Measurements from ENCODE around the gene DISP3.

DISP3 gene

DNA sequence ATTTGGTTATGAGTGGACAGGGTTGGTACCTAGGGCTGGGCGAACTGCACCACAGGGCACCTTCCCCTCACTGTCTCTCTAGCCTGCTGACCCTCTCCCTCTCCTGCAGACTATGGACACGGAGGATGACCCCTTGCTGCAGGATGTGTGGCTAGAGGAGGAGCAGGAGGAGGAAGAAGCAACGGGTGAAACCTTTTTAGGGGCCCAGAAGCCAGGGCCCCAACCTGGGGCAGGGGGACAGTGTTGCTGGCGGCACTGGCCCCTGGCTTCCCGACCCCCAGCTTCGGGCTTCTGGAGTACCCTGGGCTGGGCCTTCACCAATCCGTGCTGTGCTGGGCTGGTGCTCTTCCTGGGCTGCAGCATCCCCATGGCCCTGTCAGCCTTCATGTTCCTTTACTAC lies 21.9 kb downstream of the DISP3 start:
- H3K27me3 ChIP-seq (ENCODE audit: insufficient read depth, low read length), result no peaks in the 10 kb centered on the region
- no peak overlapping the region for H3K9ac ChIP-seq (ENCODE audit: low read depth, low read length)
- H3K9me3 ChIP-seq (ENCODE audit: insufficient read depth, low read depth, low read length), result peaks cover 20% of the 10 kb centered on the region
- peaks cover 34% of the 10 kb centered on the region for H3K36me3 ChIP-seq (ENCODE audit: insufficient read depth, low read length)
- H3K4me1 ChIP-seq (ENCODE audit: insufficient read depth, low read length), result peaks cover 23% of the 10 kb centered on the region
- H3K4me3 ChIP-seq (ENCODE audit: low read length), result no peak overlapping the region
- WGBS, result 93% methylated on average over 7 of the region's 7 CpGs
- no peak overlapping the region for H3K27ac ChIP-seq (ENCODE audit: low read depth, low read length)

DNA sequence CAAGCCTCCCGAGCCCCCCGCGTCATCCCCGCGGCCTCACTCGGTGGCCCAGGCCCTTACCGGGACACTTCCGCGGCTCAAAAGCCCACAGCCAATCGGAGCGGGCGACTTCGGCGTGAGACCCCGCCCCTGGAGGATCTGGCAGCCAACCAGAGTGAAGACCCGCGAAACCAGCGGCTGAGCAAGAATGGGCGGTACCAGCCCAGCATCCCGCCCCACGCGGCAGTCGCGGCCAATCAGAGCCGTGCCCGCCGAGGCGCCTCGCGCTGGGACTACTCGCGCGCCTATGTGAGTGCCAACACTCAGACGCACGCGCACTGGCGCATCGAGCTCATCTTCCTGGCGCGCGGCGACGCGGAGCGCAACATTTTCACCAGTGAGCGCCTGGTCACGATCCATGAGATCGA lies 22.5 kb downstream of the DISP3 start:
- 96% methylated on average over 48 of the region's 48 CpGs for whole genome bisulfite sequencing
- H3K27me3 ChIP-seq (ENCODE audit: insufficient read depth, low read length), result no peaks in the 10 kb centered on the region
- H3K36me3 ChIP-seq (ENCODE audit: insufficient read depth, low read length), result peaks cover 39% of the 10 kb centered on the region
- no peak overlapping the region for H3K4me3 ChIP-seq (ENCODE audit: low read length)
- no peak overlapping the region for H3K9ac ChIP-seq (ENCODE audit: low read depth, low read length)
- H3K9me3 ChIP-seq (ENCODE audit: insufficient read depth, low read depth, low read length), result peaks cover 26% of the 10 kb centered on the region
- peaks cover 23% of the 10 kb centered on the region for H3K4me1 ChIP-seq (ENCODE audit: insufficient read depth, low read length)
- no peak overlapping the region for H3K27ac ChIP-seq (ENCODE audit: low read depth, low read length)

DNA sequence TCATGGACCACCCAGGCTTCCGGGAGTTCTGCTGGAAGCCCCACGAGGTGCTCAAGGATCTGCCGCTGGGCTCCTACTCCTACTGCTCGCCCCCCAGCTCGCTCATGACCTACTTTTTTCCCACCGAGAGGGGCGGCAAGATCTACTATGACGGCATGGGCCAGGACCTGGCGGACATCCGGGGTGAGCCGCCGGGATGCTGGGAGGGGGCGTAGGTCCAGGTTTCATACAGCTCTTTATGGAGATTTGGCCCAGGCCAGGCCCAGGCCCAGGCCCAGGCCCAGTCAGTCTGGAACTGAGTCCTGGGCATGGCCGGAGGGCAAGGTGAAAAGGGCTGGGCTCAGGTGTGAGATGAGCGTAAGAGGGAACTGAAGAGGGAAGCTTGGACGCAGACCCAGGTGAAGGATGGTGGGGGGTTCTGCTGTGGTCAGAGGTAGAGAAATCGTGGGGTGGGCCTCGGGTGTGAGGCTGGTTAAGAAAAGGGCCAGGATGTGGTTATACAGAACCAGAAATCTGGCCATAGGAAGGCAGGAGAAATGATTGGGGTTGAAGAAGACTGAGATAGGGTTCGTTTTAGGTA lies 23.0 kb downstream of the DISP3 start:
- WGBS, result 94% methylated on average over 19 of the region's 19 CpGs

DNA sequence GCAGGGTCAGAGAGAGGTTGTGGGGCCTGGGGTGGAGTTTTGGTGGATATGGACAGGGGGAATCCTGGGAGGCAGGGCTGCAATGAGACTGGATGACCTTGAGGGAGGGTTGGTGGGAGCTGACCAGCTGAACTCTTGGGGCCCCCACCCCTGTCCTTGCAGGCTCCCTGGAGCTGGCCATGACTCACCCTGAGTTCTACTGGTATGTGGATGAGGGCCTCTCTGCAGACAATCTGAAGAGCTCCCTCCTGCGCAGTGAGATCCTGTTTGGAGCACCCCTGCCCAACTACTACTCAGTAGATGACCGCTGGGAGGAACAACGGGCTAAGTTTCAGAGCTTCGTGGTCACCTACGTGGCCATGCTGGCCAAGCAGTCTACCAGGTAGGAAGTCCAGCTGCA lies 23.6 kb downstream of the DISP3 start:
- H3K27ac ChIP-seq (ENCODE audit: low read depth, low read length), result no peak overlapping the region
- peaks cover 32% of the 10 kb centered on the region for H3K9me3 ChIP-seq (ENCODE audit: insufficient read depth, low read depth, low read length)
- H3K4me3 ChIP-seq (ENCODE audit: low read length), result no peak overlapping the region
- H3K4me1 ChIP-seq (ENCODE audit: insufficient read depth, low read length), result peaks cover 23% of the 10 kb centered on the region
- no peaks in the 10 kb centered on the region for H3K27me3 ChIP-seq (ENCODE audit: insufficient read depth, low read length)
- peaks cover 46% of the 10 kb centered on the region for H3K36me3 ChIP-seq (ENCODE audit: insufficient read depth, low read length)
- 94% methylated on average over 5 of the region's 5 CpGs for WGBS
- no peak overlapping the region for H3K9ac ChIP-seq (ENCODE audit: low read depth, low read length)

More for the DNA sequence above, 23.0 kb downstream of the DISP3 start:
- H3K9ac ChIP-seq (ENCODE audit: low read depth, low read length), result no peak overlapping the region
- H3K4me3 ChIP-seq (ENCODE audit: low read length), result no peak overlapping the region
- peaks cover 44% of the 10 kb centered on the region for H3K36me3 ChIP-seq (ENCODE audit: insufficient read depth, low read length)
- no peaks in the 10 kb centered on the region for H3K27me3 ChIP-seq (ENCODE audit: insufficient read depth, low read length)
- H3K27ac ChIP-seq (ENCODE audit: low read depth, low read length), result no peak overlapping the region
- H3K9me3 ChIP-seq (ENCODE audit: insufficient read depth, low read depth, low read length), result peaks cover 31% of the 10 kb centered on the region
- H3K4me1 ChIP-seq (ENCODE audit: insufficient read depth, low read length), result peaks cover 23% of the 10 kb centered on the region

DNA sequence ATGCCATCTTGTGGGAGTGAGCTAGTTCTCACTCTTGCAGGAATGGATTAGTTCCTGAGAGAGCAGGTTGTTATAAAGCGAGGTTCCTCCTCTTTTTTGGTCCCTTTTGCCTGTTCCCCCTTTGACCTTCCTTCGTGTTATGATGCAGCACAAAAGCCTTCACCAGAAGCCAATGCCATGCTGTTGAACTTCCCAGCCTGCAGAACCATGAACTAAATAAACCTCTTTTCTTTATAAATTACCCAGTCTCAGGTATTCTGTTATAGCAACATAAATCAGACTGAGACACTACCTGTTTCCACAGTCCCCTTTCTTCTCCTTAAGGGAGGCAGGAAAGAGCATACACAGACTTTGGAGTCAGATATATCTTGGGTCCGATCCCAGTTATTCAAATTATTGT lies 25.6 kb downstream of the DISP3 start:
- Histone ChIP-seq H3K9ac (ENCODE audit: low read depth, low read length) (no peak overlapping the region), H3K27ac (ENCODE audit: low read depth, low read length) (no peak overlapping the region), H3K27me3 (ENCODE audit: insufficient read depth, low read length) (no peaks in the 10 kb centered on the region), H3K4me1 (ENCODE audit: insufficient read depth, low read length) (peaks cover 11% of the 10 kb centered on the region), H3K4me3 (ENCODE audit: low read length) (no peak overlapping the region), H3K9me3 (ENCODE audit: insufficient read depth, low read depth, low read length) (peaks cover 35% of the 10 kb centered on the region), H3K36me3 (ENCODE audit: insufficient read depth, low read length) (peaks cover 46% of the 10 kb centered on the region)
- 83% methylated on average over 3 of the region's 3 CpGs for WGBS

DNA sequence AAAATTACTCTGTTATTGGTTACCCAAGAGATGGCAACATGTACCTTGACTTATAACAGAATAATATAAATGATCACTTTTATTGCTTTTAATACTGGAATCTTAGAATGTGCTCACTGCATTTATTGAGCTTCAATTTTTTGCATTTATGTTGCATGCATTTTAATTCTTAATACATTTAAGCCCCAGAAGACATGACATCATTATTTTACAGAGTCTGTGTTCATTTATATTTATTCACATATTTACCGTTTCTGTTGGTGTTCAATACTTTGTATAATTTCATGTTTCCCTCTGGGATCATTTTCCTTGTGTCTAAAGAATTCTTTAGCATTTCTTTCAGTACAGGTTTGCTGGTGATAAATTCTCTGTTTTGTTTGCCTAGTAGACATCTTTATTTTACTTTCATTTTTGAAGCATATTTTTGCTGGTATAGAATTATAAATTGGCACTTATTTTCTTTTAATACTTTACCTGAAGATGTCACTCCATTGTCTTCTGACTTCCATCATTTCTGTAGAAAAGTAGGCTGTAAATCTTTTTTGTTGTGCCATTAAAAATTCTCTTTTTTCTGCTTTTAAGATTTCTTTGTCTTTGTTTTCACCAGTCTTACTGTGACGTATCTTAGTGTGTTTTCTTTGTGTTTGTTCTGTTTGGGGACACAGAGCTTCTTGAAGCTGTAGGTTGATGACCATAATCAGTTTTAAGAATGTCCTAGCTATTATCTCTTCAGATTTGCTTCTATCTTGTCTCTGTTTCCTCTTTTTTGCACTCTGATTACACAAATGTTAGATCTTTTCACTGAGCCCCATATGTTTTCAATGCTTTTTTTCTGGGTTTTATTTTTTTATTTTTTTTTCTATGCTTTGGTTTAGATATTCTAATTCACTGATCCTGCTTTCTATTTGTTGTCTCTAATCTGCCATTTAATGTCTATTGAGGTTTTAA lies 26.9 kb downstream of the DISP3 start:
- no peaks in the 10 kb centered on the region for H3K27me3 ChIP-seq (ENCODE audit: insufficient read depth, low read length)
- no peaks in the 10 kb centered on the region for H3K4me1 ChIP-seq (ENCODE audit: insufficient read depth, low read length)
- peaks cover 46% of the 10 kb centered on the region for H3K36me3 ChIP-seq (ENCODE audit: insufficient read depth, low read length)
- no peak overlapping the region for H3K9ac ChIP-seq (ENCODE audit: low read depth, low read length)
- no peak overlapping the region for H3K4me3 ChIP-seq (ENCODE audit: low read length)
- peaks cover 35% of the 10 kb centered on the region for H3K9me3 ChIP-seq (ENCODE audit: insufficient read depth, low read depth, low read length)
- WGBS, result 100% methylated on average over 1 of the region's 2 CpGs
- H3K27ac ChIP-seq (ENCODE audit: low read depth, low read length), result no peak overlapping the region

DNA sequence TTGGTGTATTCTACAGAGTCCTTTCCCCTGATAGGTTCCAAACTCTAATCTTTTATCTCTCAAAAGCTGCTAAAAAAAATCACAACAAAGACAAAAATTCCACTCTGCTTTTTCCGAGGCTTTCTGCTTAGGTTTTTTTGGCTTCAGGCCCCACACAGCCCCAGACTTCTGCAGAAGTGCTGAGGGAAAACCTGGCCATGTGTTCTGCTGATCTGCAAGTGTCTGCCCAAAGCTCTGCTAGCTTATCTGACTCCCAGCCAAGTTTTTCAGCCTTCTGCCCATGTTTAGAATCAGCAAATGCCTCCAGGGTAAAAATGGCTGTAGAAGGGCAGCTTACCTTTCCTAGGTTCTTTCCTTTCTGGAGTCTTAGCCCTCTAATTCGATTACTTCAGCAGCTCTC lies 28.4 kb downstream of the DISP3 start:
- 90% methylated on average over 2 of the region's 2 CpGs for WGBS
- H3K9ac ChIP-seq (ENCODE audit: low read depth, low read length), result no peak overlapping the region
- H3K27me3 ChIP-seq (ENCODE audit: insufficient read depth, low read length), result no peaks in the 10 kb centered on the region
- H3K27ac ChIP-seq (ENCODE audit: low read depth, low read length), result no peak overlapping the region
- H3K9me3 ChIP-seq (ENCODE audit: insufficient read depth, low read depth, low read length), result peaks cover 35% of the 10 kb centered on the region
- H3K4me3 ChIP-seq (ENCODE audit: low read length), result no peak overlapping the region
- no peaks in the 10 kb centered on the region for H3K4me1 ChIP-seq (ENCODE audit: insufficient read depth, low read length)
- H3K36me3 ChIP-seq (ENCODE audit: insufficient read depth, low read length), result peaks cover 48% of the 10 kb centered on the region

DNA sequence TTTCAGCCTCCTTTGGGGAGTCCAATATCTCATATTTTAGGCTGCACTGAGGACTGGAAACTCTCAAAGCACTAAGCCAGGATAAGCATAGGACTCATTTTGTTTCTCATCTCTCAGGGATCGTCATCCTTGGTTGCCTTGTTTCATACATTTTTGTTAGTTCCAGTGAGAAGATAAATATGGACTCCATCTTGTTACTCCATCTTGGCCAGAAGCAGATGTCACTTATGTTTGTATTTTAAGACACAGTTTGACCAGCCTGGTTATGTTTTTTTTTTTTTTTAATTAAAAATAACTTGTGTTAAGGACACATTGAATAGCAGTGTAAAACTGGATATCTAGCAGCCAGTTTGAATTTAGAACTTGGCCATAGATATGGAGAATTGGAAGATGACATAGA lies 34.7 kb downstream of the DISP3 start:
- H3K4me1 ChIP-seq (ENCODE audit: insufficient read depth, low read length), result no peaks in the 10 kb centered on the region
- peaks cover 3% of the 10 kb centered on the region; the same call in 1 of the 2 replicates for H3K9me3 ChIP-seq (ENCODE audit: insufficient read depth, low read depth, low read length)
- H3K27me3 ChIP-seq (ENCODE audit: insufficient read depth, low read length), result no peaks in the 10 kb centered on the region
- no peak overlapping the region for H3K27ac ChIP-seq (ENCODE audit: low read depth, low read length)
- H3K9ac ChIP-seq (ENCODE audit: low read depth, low read length), result no peak overlapping the region
- no peak overlapping the region for H3K4me3 ChIP-seq (ENCODE audit: low read length)
- 91% methylated on average over 1 of the region's 1 CpG for WGBS
- H3K36me3 ChIP-seq (ENCODE audit: insufficient read depth, low read length), result 0 out of 2 replicates have a peak, but pooled peaks cover 3% of the 10 kb centered on the region

DNA sequence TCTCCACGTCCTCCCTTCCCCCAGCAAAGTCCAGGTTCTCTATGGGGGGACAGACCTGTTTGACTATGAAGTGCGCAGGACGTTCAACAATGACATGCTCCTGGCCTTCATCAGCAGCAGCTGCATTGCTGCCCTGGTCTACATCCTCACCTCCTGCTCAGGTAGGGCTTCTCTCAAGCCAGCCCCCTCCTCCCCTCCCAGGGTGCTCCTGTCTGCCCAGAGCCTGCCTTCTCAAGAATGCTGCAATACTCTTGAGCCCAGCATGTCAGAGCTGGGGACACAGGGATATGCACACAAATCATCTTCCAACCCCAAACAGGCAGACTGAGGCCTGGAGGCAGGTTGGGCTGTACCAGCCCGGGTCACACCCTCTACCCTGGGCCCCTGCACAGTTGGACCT lies 35.4 kb downstream of the DISP3 start:
- no peaks in the 10 kb centered on the region for H3K4me1 ChIP-seq (ENCODE audit: insufficient read depth, low read length)
- peaks cover 3% of the 10 kb centered on the region; the same call in 1 of the 2 replicates for H3K36me3 ChIP-seq (ENCODE audit: insufficient read depth, low read length)
- WGBS, result 91% methylated on average over 4 of the region's 4 CpGs
- H3K9me3 ChIP-seq (ENCODE audit: insufficient read depth, low read depth, low read length), result no peaks in the 10 kb centered on the region
- no peak overlapping the region for H3K4me3 ChIP-seq (ENCODE audit: low read length)
- no peak overlapping the region for H3K9ac ChIP-seq (ENCODE audit: low read depth, low read length)
- no peaks in the 10 kb centered on the region for H3K27me3 ChIP-seq (ENCODE audit: insufficient read depth, low read length)
- no peak overlapping the region for H3K27ac ChIP-seq (ENCODE audit: low read depth, low read length)

DNA sequence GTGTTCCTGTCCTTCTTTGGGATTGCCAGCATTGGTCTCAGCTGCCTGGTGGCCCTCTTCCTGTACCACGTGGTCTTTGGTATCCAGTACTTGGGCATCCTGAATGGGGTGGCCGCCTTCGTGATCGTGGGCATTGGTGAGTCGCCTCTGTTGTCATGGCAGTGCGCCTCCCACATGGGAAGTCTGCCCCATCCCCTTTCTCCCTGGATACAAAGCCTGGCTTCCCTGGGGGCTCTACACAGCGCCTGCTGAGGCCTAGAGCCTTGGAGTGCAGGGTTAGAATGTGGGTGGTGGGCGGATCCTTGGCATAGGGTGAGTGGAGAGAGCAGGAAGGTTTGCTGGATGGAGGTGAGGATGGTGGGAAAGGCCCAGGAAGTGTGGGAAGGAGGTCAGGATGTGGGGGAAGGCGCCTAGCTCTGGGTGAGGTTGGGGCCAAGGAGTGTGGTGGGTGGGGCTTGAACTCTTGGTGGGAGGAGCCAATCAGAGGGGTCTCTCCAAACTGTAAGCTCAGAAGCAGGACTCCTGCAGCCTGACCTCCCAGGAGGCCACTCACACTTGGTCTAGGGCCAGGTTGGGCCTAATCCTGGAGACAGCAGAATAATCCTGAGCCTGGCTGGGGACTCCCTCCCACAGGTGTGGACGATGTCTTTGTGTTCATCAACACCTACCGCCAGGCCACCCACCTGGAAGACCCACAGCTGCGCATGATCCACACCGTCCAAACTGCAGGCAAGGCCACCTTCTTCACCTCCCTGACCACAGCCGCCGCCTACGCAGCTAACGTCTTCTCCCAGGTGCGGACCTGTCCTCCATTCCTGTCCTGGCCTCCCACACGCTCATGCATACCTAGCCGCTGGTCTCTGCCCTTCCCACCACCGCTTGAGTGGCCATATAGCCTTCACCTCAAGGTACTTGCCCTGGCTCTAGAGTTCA lies 36.7 kb downstream of the DISP3 start:
- H3K9me3 ChIP-seq (ENCODE audit: insufficient read depth, low read depth, low read length), result no peaks in the 10 kb centered on the region
- no peak overlapping the region for H3K27ac ChIP-seq (ENCODE audit: low read depth, low read length)

More for the DNA sequence above, 36.7 kb downstream of the DISP3 start:
- H3K9ac ChIP-seq (ENCODE audit: low read depth, low read length), result no peak overlapping the region
- H3K4me1 ChIP-seq (ENCODE audit: insufficient read depth, low read length), result no peaks in the 10 kb centered on the region
- no peaks in the 10 kb centered on the region for H3K27me3 ChIP-seq (ENCODE audit: insufficient read depth, low read length)
- no peak overlapping the region for H3K4me3 ChIP-seq (ENCODE audit: low read length)
- H3K36me3 ChIP-seq (ENCODE audit: insufficient read depth, low read length), result peaks cover 5% of the 10 kb centered on the region; the same call in 1 of the 2 replicates
- WGBS, result 92% methylated on average over 21 of the region's 21 CpGs

Measured in HUES64 (cell line).